Stimulated activated CD4-positive, alpha-beta T cell treated with anti-CD3 and anti-CD28 coated beads, Interleukin-4, amount 100 ng/mL, for 4 hours (primary cell): Measurements from ENCODE around the gene TAAR8.
"Not testable (repeated sequence)": the region's sequence is repeated elsewhere in the genome, so short reads cannot be mapped to it uniquely, and the experiment has no call there.

ENCODE experiments used
- DNase-seq, 2 experiments: peaks; one replicate each; pipeline ENCODE4 v3.0.0-alpha.2; 2020

Gene TAAR8

DNA sequence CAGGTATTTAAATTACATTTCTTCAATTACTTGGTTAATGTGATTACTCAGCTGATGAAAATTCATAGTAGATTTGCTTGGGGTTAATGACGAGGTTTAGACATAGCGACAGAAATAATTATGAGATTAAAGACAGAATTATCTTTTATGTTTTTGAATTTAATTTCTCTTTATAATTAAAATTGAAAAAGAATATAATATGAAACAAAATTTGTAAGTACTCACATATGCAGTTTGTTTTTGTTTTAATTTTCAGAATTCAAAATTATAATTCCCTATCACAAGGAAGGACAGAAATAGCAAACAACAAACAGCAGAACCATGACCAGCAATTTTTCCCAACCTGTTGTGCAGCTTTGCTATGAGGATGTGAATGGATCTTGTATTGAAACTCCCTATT is at the start of gene TAAR8:
TAAR8 (plus strand) TSS at position 301 of the 400 bp plus-strand sequence; CDS start at position 322, 21 bp downstream.
- DNase-seq: no peak

GRCh38 chr6:132504757-132505156 is 47.7 kb upstream of the TAAR8 start:
- no peak for DNase-seq

DNA sequence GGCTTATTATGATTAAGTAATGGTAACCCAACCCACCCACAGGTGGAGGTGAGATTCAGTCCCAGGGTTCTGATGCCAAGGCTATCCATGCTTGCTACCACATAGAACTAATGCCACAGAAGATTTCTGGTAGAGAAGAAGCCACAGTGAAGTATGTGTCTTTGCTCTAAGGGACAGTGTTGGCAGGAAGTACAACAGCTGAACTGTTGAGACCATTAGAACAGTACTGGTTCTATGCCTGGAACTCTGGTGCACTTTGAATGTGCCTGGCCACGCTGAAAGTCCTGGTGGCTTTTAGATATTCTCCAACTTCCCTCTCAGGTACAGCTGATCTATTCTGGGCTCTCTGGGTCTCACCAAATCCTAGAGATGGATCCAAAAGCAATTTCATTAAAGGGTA is 47.3 kb upstream of the TAAR8 start:
- no peak for DNase-seq

GRCh38 chr6:132506461-132506860 is 46.0 kb upstream of the TAAR8 start:
- no peak for DNase-seq

DNA sequence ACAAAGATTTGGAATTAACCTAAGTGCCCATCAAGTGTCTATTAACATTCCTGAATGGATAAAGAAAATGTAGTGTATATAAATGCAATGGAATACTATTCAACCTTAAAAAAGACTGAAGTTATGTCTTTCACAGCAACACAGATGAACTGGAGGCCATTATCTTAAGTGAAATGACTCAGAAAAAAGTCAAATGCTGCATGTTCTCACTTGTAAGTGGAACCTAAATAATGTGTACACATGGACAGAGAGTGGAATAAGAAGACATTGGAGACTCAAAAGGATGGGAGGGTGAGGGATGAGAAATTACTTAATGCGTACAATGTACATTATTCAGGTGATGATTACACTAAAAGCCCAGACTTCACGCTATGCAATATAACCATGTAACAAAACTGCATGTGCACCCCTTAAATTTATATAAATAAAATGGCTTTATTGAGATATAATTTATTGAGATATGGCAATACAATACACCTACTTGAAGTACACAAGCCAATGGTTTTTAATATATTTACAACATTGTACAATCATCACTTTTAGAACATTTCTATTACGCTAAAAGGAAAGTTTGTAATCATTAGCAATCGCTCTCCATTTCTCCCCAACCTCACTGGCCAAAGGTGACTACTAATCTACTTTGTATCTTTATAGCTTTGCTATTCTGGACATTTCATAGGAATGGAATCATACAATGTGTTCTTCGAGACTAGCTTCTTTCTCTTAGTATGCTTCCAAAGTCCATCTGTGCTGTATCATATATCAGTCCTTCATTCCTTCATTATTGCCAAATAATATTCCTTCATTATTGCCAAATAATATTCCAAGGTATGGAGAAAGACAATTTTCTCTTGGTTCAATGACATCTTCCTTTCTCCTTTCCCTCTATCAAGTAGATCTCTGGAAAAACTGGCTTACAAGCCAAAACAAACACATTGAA is 45.3 kb upstream of the TAAR8 start:
- DNase-seq: no peak

- DNase-seq: no peak
Measured at GRCh38 chr6:132511210-132511830, 41.2 kb upstream of the TAAR8 start.

- no peak for DNase-seq
Measured at GRCh38 chr6:132511831-132512220, 40.6 kb upstream of the TAAR8 start.

- DNase-seq: no peak
Measured at GRCh38 chr6:132512342-132512637, 40.2 kb upstream of the TAAR8 start.

DNA sequence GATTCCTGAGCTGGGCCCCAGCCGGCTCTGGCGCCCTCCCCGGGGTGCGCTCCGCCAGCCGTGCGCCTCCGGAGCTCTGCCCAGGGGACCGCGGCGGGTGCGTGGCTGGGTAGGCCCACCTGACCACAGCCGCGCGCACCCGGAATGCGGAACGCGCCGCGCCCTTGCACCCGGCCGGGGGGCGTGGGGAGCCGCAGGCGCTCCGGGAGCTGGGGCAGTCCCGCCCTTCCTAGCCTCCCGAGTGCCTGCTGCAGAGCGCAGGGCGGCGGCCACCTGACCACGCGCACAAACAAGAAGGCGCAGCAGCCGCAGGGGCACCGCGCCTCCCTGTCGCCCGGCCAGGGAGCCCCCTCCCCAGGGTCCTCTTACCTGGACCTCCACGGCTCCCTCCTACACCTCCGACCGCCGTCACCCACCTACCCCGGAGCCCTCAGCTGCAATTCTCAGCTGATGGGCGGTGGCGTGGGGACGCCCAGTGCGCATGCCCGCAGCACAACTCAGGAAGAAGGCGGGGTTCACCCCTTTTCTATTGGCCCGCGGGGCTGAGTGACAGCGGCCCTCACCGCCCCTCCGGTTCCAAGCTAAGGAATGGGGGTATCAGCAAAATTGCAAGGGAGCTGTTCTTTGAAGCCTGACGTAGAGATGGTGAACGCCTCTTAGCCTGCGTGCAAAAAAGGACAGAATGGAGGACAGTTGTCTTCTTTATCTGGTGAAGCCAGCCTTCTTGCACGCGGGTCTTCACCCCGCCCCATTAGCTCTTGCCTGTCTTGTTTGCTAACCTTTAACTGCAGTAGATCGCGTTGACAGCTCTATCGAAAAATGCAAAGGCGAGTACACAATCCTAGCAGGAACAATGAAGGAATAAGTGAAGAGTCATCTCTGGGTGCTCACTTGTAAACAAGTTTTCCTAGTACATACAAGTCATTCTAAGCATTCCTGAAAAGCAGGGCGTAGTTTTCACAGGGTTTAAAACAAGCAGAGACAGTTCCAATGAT is 39.5 kb upstream of the TAAR8 start, which contains the start of gene STX7:
STX7 (minus strand) TSS at position 479 of the 995 bp plus-strand sequence. CDS start 9,586 bp downstream, outside the sequence.
- peak; percentile 81 to 85 for DNase-seq

DNA sequence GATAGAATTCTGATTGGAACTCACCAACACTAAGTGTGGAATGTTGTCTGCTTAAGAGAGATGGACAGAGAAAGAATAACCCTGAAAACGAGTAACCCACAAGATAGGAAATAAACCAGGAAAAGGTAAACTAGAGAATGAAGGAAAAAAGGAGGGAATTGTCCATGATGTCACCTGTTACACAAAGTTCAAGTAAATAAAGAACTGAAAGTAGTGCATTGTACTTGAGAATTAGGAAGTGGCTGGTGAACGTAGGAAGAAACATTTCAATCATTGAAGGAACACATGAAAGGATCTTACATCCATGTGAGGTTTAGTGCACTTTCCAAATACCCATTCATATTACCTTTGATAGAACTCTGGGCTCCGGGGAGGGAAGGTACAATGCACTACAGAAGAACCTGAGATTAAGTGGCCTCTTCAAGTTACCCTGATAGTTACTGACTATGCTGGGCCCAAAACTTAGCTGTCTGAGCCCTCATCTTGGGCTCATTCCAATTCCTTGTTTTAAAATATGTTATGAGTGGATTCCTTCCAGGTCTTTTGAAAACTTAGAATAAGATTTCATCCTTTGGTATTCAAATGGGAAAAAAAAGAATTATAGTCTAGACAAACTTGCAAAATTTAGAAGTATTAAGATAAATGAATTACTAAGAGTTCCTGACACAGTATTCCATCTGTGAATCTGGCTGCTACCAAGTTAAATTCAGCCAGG is 38.5 kb upstream of the TAAR8 start:
- no peak for DNase-seq

DNA sequence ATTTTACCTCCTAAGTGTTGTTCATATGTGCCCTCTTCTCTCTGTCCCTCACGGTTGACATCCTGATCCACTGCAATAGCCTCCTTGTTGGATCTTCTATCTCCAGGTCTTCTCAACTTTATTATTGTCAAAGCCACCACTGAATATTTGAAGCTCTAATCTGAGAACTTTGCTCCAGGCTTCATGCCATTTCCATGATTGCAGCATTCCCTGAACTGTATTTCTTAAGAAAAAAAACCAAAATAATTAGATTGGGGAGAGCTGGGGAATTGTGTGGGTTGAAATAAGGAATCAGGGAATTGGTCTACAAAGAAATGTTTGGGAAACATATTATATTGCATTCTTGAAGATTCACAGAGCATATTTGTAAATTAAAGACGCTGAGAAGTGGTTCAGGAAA is 37.1 kb upstream of the TAAR8 start:
- DNase-seq: no peak

GRCh38 chr6:132520953-132521352 is 31.5 kb upstream of the TAAR8 start:
- no peak for DNase-seq

DNA sequence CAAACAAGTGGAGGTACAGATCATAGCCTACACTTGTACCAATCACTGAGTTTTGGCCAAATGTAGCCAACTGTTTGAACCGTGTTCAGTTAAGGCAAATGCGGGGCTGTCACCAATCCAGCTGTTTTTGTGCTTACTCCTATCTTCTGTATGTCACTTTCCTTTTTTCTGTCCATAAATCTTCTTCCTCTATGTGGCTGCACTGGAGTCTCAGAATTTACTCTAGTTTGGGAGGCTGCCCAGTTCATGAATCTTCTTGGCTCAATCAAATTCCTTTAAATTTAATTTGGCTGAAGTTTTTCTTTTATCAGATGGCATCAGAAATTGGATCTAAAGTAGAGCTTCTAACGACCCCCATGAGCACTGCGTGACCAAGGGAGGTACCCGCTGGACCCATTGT is 27.8 kb upstream of the TAAR8 start:
- no peak for DNase-seq

DNA sequence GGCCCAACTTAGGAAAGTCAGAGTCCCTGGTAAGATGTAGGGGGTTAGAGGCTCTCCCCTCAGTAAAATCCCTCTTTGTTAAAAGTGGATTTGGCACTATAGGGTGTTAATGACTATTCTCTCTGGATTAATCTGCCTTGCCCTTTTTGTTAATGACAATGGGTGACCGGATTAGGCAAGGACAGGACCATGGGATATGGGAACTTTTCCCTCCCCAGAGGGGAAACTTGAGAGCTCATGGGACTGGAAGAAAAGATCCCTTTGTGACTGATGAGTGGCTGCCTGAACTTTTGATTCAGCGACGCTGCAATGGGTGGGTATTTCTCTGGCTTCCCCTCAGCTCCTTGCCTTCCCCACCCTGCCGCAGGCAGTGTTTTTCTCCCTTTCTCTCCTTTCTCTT is 26.6 kb upstream of the TAAR8 start:
- DNase-seq: no peak

- no peak for DNase-seq
Measured at GRCh38 chr6:132526461-132526860, 26.0 kb upstream of the TAAR8 start.

- no peak for DNase-seq
Measured at GRCh38 chr6:132527791-132528190, 24.7 kb upstream of the TAAR8 start.

GRCh38 chr6:132530293-132530974 is 22.0 kb upstream of the TAAR8 start:
- DNase-seq: peak; percentile 38 to 52

GRCh38 chr6:132534546-132534945 is 17.9 kb upstream of the TAAR8 start:
- not testable (repeated sequence) for DNase-seq

DNA sequence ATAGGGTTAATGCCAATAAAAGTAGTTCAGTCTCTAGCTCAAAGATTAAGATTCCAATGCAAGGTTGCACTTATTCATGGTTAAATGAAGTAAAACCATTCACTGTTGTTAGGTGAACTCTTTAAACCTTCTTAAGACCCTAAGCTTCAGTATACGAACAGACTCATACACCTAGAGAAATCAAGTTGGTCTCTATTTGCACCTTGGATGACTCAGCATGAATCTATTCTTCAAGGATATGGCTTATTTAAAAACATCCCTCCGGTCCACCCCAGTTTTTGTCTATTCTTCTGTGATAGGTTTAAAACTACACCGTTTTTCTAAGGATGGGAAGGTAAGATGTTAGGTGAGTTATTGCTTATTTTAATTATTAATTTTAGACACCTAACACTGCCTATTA is 15.3 kb upstream of the TAAR8 start:
- no peak for DNase-seq

DNA sequence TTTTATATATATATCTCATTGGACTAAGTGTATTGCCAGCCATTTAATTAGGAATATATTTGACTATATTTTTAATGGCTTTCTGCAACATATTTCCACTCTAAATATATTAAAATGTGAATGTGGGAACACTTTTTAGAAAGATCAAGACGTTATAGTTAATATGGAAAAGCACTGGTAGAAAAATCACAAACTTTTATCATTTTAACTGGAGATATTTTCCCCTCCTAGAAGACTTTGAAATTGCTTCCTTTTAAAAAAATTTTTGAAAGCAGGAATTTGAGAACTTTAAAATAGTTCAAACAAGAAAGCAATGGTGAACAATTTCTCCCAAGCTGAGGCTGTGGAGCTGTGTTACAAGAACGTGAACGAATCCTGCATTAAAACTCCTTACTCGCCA is 14.5 kb upstream of the TAAR8 start, which contains the start of gene TAAR9:
TAAR9 (plus strand) TSS at position 301 of the 400 bp plus-strand sequence; CDS start at position 314, 13 bp downstream.
- no peak for DNase-seq

DNA sequence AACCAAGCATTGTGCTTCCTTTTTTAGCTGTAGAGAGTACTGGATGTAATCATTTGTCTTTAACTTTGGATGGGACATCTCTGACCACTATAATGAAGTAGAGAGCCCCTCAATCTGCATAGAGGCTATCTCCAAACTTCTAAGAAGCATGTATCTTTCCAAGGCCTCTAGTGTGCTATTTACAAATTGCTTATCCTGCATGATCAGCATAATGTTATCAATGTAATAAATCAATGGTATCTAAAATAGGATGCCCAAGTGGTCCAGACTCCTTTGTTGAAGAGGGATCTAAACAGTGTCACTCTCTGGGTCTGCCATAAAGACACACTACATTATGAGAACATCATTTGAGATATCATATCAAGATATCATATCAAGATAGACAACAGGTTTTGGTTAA is 7.6 kb upstream of the TAAR8 start:
- no peak for DNase-seq
